D721Med (cell line): ENCODE measurements around the gene CD300LD.
"Not testable (repeated sequence)": the region's sequence is repeated elsewhere in the genome, so short reads cannot be mapped to it uniquely, and the experiment has no call there.

Experiments
- DNase-seq: peaks from one replicate; pipeline ENCODE4 v3.0.0; 2011; ENCODE audit warnings: low spot score; ENCODE audit not compliant: insufficient read length
- FAIRE-seq: peaks from 2 replicates; lab custom pipeline; 2011; peaks lifted over from hg19 to GRCh38; lab: Jason Lieb, UNC
- TF ChIP-seq, protein P1 (sequence below): IDR thresholded peaks from 2 replicates; pipeline ENCODE4 v1.5.1; 2012; ENCODE audit warnings: mild to moderate bottlenecking, control low read depth; ENCODE audit not compliant: insufficient read depth; ENCODE audit errors: missing control alignments

The CD300LD gene

DNA sequence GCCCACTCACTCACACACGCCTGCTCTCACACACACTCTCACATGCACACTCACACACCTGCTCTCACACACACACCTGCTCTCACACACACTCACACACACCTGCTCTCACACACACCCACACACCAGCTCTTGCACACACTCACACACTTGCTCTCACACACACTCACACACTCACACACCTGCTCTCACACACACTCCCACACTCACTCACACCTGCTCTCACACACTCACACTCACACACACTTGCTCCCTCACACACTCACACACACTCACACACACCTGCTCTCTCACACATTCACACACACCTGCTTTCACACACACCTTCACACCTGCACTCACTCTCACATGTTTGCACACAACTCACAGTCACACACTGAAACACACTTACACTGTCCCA, 28.7 kb downstream of the CD300LD start:
- TF ChIP-seq, protein P1, sequence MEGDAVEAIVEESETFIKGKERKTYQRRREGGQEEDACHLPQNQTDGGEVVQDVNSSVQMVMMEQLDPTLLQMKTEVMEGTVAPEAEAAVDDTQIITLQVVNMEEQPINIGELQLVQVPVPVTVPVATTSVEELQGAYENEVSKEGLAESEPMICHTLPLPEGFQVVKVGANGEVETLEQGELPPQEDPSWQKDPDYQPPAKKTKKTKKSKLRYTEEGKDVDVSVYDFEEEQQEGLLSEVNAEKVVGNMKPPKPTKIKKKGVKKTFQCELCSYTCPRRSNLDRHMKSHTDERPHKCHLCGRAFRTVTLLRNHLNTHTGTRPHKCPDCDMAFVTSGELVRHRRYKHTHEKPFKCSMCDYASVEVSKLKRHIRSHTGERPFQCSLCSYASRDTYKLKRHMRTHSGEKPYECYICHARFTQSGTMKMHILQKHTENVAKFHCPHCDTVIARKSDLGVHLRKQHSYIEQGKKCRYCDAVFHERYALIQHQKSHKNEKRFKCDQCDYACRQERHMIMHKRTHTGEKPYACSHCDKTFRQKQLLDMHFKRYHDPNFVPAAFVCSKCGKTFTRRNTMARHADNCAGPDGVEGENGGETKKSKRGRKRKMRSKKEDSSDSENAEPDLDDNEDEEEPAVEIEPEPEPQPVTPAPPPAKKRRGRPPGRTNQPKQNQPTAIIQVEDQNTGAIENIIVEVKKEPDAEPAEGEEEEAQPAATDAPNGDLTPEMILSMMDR, result no peak
- FAIRE-seq, result no peak
- no peak for DNase-seq

DNA sequence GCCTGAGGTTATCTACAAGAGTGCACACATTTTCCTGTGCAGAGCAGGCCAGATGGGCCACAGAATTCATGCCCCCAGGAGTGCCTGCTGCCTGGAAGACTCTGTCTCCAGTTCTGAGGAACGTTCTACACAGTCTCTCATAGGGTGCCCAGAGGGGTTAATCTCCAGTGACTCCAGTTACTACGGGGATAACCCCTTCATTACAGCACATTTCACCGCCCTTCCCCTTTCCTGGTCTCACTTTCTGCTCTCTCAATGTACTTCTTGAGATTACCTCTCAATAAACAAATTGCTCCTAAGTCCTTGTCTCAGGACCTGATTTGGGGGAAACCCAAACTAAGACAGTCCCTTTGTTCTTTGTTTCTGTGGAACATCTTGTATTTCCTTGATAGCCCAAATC, 30.5 kb downstream of the CD300LD start:
- DNase-seq (no peak), FAIRE-seq (no peak)
- TF ChIP-seq, protein P1, result no peak

DNA sequence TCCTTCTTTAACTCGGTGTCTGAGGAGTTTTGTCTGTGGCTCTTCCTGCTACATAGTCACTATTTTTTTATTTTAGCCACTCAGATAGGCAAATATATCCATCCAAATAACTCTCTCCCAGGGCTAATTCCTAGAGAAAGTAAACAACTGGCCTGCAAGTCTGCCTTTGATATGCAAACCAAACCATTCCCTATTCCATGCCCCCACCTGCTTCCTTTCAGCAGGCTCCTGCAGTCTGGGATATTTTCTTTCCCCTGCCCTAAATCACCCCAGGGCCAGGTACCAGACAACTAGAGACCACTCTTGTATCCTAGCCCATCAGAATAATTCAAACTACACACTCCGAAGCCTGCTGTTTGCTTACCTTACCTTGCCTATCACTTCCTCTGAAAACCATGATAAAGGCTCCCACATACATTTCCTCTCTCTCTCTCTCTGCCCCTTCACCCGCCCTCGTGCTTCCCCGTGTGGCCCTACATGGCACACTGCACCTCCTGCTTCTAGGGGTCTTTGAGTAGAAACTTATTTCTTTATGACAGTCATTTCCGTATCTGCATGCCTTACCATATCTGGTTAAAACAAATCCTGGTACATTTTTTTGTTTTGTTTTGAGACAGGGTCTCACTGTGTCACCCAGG, 33.1 kb downstream of the CD300LD start:
- DNase-seq (no peak), FAIRE-seq (no peak)
- TF ChIP-seq, protein P1, result no peak

DNA sequence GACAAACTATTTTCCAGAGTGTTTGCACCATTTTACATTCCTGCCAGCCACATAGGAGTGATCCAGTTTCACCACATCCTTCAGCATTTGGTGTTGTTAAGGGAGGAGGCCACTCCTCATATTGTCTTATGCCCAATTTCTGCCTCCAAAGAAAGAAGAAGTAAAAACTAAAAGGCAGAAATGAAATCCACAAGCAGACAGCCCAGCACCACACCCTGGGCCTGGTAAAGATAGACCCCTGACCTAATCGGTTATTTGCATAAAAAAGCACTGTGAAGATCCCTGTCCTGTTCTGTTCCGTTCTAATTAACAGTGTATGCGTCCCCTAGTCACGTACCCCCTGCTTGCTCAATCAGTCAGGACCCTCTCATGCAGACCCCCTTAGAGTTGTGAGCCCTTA, 33.7 kb downstream of the CD300LD start:
- not testable (repeated sequence) for FAIRE-seq

DNA sequence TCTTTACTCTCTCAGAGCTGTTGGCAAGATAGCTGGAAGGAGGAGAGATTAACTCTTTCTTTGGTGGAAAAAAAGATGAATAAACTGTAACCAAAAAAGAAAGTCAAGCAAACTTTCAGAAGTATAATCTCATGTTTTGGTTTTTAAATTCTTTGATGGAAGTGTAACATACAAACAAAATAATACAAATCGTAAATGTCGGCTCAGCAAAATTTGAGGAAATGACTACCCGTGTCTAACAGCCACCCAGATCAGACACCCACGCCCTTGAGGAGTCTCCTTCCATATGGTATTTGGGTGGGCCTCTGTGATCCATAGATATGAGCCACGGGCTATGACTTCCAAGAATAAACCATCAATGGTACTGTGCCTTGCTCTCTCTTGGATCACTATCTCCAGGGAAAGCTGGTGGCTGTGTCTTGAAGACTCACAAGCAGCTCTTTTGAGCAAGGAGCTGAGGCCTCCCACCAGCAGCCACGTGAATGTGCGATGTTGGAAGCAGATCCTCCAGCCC, 36.6 kb downstream of the CD300LD start:
- TF ChIP-seq, protein P1, result no peak
- no peak for FAIRE-seq

More for the DNA sequence above, 33.7 kb downstream of the CD300LD start:
- DNase-seq, result not testable (repeated sequence)

DNA sequence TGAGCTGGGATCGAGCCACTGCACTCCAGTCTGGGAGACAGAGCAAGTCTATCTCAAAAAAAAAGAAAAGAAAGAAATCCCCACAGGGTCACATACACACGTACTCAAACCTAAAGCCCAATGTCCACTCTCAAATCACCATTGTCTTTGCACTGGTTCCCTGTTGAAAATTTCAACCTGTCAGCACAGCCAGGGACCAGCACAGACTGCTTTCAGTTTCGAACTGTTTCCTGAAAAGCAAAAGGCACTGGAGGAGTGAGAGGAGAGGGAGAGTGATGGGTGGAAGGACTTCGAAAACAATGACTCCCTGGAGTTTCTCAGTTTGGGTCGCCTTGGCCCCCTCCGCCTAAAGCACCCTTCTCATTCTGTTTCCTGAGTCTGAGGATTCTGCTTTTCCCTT, 37.2 kb downstream of the CD300LD start:
- DNase-seq (no peak), FAIRE-seq (no peak)
- TF ChIP-seq, protein P1, result no peak

More for the DNA sequence above, 36.6 kb downstream of the CD300LD start:
- no peak for DNase-seq

DNA sequence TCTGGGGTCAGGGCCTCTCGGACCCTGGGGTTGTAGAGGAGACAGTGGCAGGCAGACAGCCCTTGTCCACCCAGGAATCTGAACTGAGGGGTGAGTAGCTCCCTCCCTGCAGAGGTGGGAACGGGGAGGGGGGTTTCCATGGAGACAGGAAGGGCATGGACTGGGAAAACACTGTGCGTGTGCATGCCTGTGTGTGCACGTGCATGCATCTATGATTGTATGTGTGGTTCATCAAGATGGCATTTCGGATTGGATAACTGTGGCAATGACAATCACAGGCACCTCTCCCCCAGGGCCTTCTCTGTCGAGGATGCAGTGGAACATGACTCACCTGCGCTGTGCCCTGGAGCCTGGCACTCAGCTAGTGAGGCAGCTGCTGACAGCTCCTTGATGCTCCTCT, 40.0 kb downstream of the CD300LD start:
- DNase-seq, result no peak
- no peak for FAIRE-seq
- TF ChIP-seq, protein P1, result no peak

DNA sequence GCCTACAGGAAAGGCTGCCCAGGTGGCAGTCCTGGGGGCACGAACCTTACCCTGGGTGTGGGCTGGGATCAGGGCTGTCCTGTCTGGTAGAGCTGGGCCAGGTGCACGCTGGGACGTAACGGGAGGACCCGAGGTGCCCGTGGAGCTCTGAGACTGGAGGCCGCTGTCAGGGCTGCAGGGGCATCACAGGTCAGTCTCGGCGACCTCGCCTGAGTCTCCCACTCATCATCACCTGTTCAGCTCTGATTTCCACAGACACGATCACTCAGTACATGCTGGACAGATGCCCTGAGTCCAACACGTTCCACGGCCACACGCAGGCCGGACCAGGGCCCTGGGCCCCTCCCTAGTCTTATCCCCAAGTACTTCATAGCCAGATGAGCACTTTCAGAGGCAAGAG, 41.5 kb downstream of the CD300LD start:
- no peak for FAIRE-seq
- DNase-seq, result no peak
- TF ChIP-seq, protein P1, result no peak
